Osteoblast (primary cell): ENCODE data around the gene INSRR. TPM values are rescaled to one million over a fixed set of nuclear protein-coding genes. Genes with fewer than 3 reads are reported as not detected.

Experiments
- DNase-seq: peaks from one replicate; pipeline ENCODE4 v3.0.0; 2011; ENCODE audit warnings: low spot score, mixed read lengths; ENCODE audit not compliant: insufficient read length; ENCODE audit errors: missing footprints
- H2AFZ ChIP-seq: 2 replicates; pipeline ENCODE4 v1.6.0; 2011; ENCODE audit warnings: mild to moderate bottlenecking, low read length
- H3K27ac ChIP-seq: 2 replicates; pipeline ENCODE4 v1.5.1; 2011; ENCODE audit warnings: mild to moderate bottlenecking, low read depth, low read length, moderate library complexity
- H3K27me3 ChIP-seq: 2 replicates; pipeline ENCODE4 v1.6.0; 2012; ENCODE audit warnings: mild to moderate bottlenecking, control low read depth, inconsistent platforms, low read length, moderate library complexity; ENCODE audit not compliant: insufficient read depth
- H3K36me3 ChIP-seq: 2 replicates; pipeline ENCODE4 v1.5.1; 2011; ENCODE audit warnings: mild to moderate bottlenecking, low read length, control low read depth, moderate library complexity; ENCODE audit not compliant: insufficient read depth
- H3K4me1 ChIP-seq: 2 replicates; pipeline ENCODE4 v1.5.1; 2011; ENCODE audit warnings: mild to moderate bottlenecking, low read length, control low read depth, moderate library complexity; ENCODE audit not compliant: insufficient read depth
- H3K4me2 ChIP-seq: 2 replicates; pipeline ENCODE4 v1.6.0; 2011; ENCODE audit warnings: mild to moderate bottlenecking, low read length; ENCODE audit not compliant: insufficient read depth
- H3K4me3 ChIP-seq: fragments of 200-600 bp; sonication (generic); 3 replicates; pipeline ENCODE4 v1.5.1; 2012; ENCODE audit warnings: mild to moderate bottlenecking, low read length, inconsistent platforms; ENCODE audit not compliant: insufficient read depth
- H3K79me2 ChIP-seq: 2 replicates; pipeline ENCODE4 v1.6.0; 2012; ENCODE audit warnings: mild to moderate bottlenecking, low read length, control low read depth, inconsistent platforms; ENCODE audit not compliant: insufficient read depth
- H3K9me3 ChIP-seq: 2 replicates; pipeline ENCODE4 v1.5.1; 2011; ENCODE audit warnings: low read depth, low read length, control low read depth
- H4K20me1 ChIP-seq: 2 replicates; pipeline ENCODE4 v1.6.0; 2012; ENCODE audit warnings: mild to moderate bottlenecking, low read length, control low read depth; ENCODE audit not compliant: insufficient read depth
- total RNA-seq: library from RNA; depleted of rRNA; stranded (reverse); fragments of >200 nt; gene quantifications from 2 replicates; pipeline ENCODE4 v1.2.3, GENCODE V29; 2012
- TF ChIP-seq, protein P1 (sequence below): IDR thresholded peaks from 2 replicates; pipeline ENCODE4 v1.5.1; 2011; ENCODE audit warnings: mild to moderate bottlenecking, low read depth, low read length, moderate library complexity; ENCODE audit errors: extremely low read depth

INSRR gene
- total RNA-seq, 1 donor = 0.36 TPM

DNA sequence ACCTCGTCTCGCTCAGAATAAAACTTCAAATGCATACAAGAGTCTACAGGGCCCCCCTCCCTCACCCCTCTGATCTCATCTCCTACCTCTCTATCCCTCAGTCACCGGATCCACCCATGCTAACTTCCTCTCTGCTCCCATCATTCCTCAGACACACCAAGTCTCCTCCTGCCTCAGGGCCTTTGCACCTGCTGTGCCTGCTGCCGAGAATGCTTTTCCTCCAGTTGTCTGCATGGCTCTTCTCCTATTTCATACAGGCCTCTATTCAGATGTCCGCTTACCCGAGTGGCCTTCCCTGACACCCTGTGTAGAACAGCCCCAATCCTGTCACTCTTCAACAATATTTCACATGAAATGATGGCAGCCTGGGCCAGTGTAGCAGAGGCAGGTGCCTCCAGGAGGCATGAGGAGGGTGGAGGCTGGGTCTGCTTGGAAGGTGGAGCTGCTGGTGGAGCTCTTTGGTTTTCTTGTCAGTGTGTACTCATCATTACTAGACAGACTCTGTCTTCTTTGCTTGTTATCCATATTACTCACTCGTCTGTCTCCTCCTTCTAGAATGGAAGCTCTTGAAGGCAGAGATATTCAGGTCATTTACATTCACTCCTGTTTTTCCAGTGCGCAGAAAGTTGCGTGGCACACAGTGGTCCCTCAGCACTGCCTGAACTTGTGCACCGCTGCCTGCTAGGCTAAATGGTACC, 46.5 kb downstream of the INSRR start:
- Histone ChIP-seq H4K20me1 (no peaks in the 10 kb centered on the region), H3K4me3 (no peak overlapping the region), H3K4me2 (no peak overlapping the region), H2AFZ (no peak overlapping the region), H3K79me2 (no peaks in the 10 kb centered on the region), H3K36me3 (no peaks in the 10 kb centered on the region), H3K4me1 (peaks cover 38% of the 10 kb centered on the region), H3K27ac (no peak overlapping the region), H3K9me3 (no peaks in the 10 kb centered on the region), H3K27me3 (no peaks in the 10 kb centered on the region)
- TF ChIP-seq, protein P1, sequence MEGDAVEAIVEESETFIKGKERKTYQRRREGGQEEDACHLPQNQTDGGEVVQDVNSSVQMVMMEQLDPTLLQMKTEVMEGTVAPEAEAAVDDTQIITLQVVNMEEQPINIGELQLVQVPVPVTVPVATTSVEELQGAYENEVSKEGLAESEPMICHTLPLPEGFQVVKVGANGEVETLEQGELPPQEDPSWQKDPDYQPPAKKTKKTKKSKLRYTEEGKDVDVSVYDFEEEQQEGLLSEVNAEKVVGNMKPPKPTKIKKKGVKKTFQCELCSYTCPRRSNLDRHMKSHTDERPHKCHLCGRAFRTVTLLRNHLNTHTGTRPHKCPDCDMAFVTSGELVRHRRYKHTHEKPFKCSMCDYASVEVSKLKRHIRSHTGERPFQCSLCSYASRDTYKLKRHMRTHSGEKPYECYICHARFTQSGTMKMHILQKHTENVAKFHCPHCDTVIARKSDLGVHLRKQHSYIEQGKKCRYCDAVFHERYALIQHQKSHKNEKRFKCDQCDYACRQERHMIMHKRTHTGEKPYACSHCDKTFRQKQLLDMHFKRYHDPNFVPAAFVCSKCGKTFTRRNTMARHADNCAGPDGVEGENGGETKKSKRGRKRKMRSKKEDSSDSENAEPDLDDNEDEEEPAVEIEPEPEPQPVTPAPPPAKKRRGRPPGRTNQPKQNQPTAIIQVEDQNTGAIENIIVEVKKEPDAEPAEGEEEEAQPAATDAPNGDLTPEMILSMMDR = no peak
- DNase-seq = no peak

DNA sequence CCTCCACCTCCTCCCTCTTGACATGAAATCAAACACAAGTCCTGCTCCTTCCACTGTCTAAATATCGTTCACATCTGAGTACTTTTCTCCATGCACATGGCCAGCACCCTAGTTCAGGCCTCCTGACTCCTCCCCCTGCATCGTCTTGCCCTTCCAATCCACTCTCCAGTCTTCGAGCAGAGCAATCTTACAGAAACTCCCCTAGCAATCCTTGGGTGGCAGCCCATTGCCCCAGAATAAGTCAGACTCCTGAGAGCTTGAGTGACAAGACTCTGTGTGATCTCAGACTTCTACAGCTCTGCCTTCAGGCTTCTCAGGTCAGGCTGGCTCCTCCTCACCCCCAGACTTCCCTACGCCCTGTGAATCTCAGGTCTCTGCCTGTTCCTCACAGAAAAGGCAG, 47.7 kb downstream of the INSRR start:
- Histone ChIP-seq H3K9me3 (no peaks in the 10 kb centered on the region), H3K4me3 (no peak overlapping the region), H3K4me2 (no peak overlapping the region), H3K27ac (no peak overlapping the region), H3K4me1 (peaks cover 39% of the 10 kb centered on the region), H3K79me2 (no peaks in the 10 kb centered on the region), H3K36me3 (no peaks in the 10 kb centered on the region), H2AFZ (no peak overlapping the region), H3K27me3 (no peaks in the 10 kb centered on the region), H4K20me1 (no peaks in the 10 kb centered on the region)
- DNase-seq = peak; percentile 86
- TF ChIP-seq, protein P1 = no peak

DNA sequence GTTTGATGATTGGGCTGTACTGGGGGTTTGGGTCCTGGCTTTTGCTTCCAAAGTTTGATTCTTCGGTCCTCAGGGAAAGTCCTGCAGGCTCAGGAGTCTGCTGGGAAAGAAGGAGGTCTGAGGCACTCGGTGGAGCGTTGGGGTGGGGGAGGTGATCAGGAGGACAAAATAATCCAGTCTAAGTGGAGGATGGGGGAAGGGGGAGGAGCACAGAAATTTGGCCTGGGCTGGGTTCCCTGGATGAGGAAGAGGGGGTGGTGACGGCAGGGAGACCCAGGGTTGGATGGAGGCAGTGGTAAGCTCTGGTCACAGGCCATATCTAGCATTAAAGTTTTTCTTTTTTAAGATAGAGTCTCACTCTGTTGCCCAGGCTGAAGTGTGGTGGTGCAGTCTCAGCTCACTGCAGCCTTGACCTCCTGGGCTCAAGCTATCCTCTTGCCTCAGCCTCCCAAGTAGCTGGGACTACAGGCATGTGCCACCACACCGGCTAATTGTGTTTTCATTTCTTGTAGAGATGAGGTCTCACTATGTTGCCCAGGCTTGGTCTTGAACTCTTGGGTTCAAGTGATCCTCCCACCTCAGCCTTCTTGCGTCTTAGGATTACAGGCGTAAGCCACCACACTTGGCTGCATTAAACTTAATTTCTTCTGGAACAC, 49.1 kb downstream of the INSRR start:
- Histone ChIP-seq H3K4me1 (peaks cover 29% of the 10 kb centered on the region), H3K4me3 (no peak overlapping the region), H3K9me3 (no peaks in the 10 kb centered on the region), H3K4me2 (no peak overlapping the region), H3K27ac (no peak overlapping the region), H4K20me1 (no peaks in the 10 kb centered on the region), H3K79me2 (no peaks in the 10 kb centered on the region), H3K27me3 (no peaks in the 10 kb centered on the region), H2AFZ (no peak overlapping the region), H3K36me3 (no peaks in the 10 kb centered on the region)
- TF ChIP-seq, protein P1 = no peak
- DNase-seq = no peak

DNA sequence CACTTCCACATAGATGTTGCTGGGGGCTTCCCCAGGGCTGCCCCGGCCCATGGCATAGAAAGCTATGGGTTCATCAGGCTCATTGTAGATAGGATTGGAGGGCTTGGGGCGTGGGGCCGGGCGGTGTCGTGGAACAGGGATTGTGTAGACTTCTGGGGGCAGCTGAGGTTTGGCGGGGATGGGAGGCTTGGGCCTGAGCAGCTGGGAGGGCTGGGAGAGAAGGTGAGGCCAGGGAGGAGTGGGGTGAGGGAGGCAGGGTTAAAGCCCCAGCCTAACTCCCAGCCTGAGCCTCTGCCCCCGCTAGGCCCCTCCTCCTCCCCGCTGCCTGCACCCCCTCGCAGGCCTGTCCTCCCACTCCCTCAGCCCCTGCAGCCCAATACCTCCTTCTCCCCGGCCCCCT, 49.6 kb downstream of the INSRR start:
- no peak overlapping the region for H3K4me3 ChIP-seq
- H3K4me2 ChIP-seq = no peak overlapping the region
- H3K36me3 ChIP-seq = no peaks in the 10 kb centered on the region
- peaks cover 24% of the 10 kb centered on the region for H3K4me1 ChIP-seq
- TF ChIP-seq, protein P1 = no peak
- H4K20me1 ChIP-seq = no peaks in the 10 kb centered on the region
- H3K9me3 ChIP-seq = no peaks in the 10 kb centered on the region
- H3K79me2 ChIP-seq = no peaks in the 10 kb centered on the region
- H3K27me3 ChIP-seq = no peaks in the 10 kb centered on the region
- DNase-seq = no peak
- no peak overlapping the region for H3K27ac ChIP-seq
- no peak overlapping the region for H2AFZ ChIP-seq
